Peyer's patch (tissue), 4 donors: ENCODE results near the gene ODC1.

Experiments
- POLR2A ChIP-seq, 2 donors: fragments of 450-650 bp; IDR thresholded peaks; one replicate each; pipeline ENCODE4 v1.5.1; 2017; ENCODE audit warnings: antibody characterized with exemption in 2 of 2, mild to moderate bottlenecking in 2 of 2, moderate library complexity in 2 of 2
- TF ChIP-seq, protein P1 (sequence below), 6 experiments: fragments of 450-650 bp in 4 of 6; fragments of 200-600 bp in 2 of 6; sonication (generic) in 1 of 6; IDR thresholded peaks; one replicate each; pipeline ENCODE4 v1.5.1; 2017 to 2019; ENCODE audit warnings: antibody characterized with exemption in 6 of 6, mild to moderate bottlenecking in 3 of 6, moderate library complexity in 1 of 6

DNA sequence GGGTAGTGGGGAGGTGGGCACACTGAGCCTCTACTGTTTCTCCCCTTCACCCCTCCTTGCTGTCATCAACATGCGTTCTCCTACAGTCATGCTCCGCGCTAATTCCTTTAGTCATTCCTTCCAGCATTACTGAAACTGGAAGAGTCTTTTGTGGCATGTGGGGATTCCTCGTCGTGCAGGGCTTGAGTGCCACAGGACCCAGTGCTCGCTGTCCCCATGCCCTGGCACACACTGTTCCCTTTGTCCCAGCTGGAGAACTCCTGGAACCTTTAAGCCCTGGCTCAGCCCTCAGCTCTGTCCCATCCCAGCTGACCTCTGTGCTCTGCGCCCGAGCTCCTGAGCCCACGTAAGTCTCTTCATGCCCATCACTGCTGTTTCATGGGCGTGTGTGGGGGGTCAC, 42.1 kb downstream of the ODC1 start:
- TF ChIP-seq, protein P1, sequence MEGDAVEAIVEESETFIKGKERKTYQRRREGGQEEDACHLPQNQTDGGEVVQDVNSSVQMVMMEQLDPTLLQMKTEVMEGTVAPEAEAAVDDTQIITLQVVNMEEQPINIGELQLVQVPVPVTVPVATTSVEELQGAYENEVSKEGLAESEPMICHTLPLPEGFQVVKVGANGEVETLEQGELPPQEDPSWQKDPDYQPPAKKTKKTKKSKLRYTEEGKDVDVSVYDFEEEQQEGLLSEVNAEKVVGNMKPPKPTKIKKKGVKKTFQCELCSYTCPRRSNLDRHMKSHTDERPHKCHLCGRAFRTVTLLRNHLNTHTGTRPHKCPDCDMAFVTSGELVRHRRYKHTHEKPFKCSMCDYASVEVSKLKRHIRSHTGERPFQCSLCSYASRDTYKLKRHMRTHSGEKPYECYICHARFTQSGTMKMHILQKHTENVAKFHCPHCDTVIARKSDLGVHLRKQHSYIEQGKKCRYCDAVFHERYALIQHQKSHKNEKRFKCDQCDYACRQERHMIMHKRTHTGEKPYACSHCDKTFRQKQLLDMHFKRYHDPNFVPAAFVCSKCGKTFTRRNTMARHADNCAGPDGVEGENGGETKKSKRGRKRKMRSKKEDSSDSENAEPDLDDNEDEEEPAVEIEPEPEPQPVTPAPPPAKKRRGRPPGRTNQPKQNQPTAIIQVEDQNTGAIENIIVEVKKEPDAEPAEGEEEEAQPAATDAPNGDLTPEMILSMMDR (IDR thresholded peaks at IDR 0.05): no peak
- no peak for TF ChIP-seq POLR2A (IDR thresholded peaks at IDR 0.05)
